ENCODE results near the gene TUNAR.

DNA sequence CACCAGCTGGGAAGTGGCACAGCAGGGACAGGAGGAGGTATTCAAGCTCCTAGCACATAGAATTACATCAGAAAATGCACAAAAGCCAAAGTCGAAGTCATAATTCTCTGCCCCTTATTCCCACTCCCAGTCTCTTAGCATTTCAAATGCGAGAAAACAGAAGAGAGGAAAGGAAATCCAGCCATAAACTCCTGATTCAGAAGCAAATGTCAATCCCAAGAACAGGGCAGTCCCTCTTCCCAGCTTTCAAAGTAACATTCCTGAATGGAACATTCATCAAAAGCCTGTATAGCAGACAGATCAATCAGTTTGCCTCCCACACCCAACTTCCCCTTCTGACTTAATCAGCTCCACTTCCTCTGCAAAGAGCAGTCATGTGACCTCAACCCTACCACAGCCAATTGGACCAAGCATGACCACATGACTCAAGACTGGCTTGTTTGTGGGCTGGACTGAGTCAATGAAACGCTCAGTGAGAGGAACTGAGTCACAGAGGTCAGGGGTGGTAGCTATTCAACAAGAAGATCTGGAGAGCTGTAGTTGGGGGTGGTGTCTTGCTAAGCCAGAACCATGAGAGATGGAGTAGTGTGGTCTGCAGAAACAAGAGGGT lies 41.4 kb upstream of the TUNAR start:
- TF ChIP-seq, protein P1, sequence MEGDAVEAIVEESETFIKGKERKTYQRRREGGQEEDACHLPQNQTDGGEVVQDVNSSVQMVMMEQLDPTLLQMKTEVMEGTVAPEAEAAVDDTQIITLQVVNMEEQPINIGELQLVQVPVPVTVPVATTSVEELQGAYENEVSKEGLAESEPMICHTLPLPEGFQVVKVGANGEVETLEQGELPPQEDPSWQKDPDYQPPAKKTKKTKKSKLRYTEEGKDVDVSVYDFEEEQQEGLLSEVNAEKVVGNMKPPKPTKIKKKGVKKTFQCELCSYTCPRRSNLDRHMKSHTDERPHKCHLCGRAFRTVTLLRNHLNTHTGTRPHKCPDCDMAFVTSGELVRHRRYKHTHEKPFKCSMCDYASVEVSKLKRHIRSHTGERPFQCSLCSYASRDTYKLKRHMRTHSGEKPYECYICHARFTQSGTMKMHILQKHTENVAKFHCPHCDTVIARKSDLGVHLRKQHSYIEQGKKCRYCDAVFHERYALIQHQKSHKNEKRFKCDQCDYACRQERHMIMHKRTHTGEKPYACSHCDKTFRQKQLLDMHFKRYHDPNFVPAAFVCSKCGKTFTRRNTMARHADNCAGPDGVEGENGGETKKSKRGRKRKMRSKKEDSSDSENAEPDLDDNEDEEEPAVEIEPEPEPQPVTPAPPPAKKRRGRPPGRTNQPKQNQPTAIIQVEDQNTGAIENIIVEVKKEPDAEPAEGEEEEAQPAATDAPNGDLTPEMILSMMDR (IDR thresholded peaks at IDR 0.05), result no peak
- TF ChIP-seq POLR2AphosphoS5 (IDR thresholded peaks at IDR 0.05), result no peak
- TF ChIP-seq EP300 (IDR thresholded peaks at IDR 0.05), result no peak

All from upper lobe of left lung (tissue), 4 donors.